SK-N-SH (cell line): Measurements from ENCODE around the gene KCNH8.

ENCODE experiments used
- CHD2 ChIP-seq: fragments of 150-350 bp; IDR thresholded peaks from 2 replicates; pipeline ENCODE4 v1.6.1; 2018; ENCODE audit warnings: low read length; ENCODE audit not compliant: partially characterized antibody
- CTCF ChIP-seq: fragments of 200-600 bp; sonication (generic); IDR thresholded peaks from 2 replicates; pipeline ENCODE4 v1.6.1; 2017; ENCODE audit warnings: antibody characterized with exemption, mild to moderate bottlenecking, moderate library complexity
- EP300 ChIP-seq, 2 experiments: IDR thresholded peaks; 2 replicates each; pipeline versions ENCODE4 v1.4.0 to v1.6.1; 2012; ENCODE audit warnings: borderline replicate concordance in 1 of 2, low read depth in 1 of 2, low read length in 1 of 2
- GABPA ChIP-seq: IDR thresholded peaks from 2 replicates; pipeline ENCODE4 v1.4.0; 2012; ENCODE audit warnings: low read depth, mild to moderate bottlenecking
- GATA2 ChIP-seq: sonication (generic); formaldehyde crosslinking; IDR thresholded peaks from 2 replicates; pipeline ENCODE4 v1.5.0; 2020; ENCODE audit warnings: mild to moderate bottlenecking, missing genetic modification reagents
- MAX ChIP-seq: IDR thresholded peaks from 2 replicates; pipeline ENCODE4 v1.4.0; 2012; ENCODE audit warnings: low read depth

- TF ChIP-seq CTCF (no peak), EP300 (IDR thresholded peaks at IDR 0.05; ENCODE audit: borderline replicate concordance in 1 of 2, low read depth in 1 of 2, low read length in 1 of 2) (no peak), CHD2 (no peak), GATA2 (CRISPR knock-in tag) (no peak), MAX (no peak), GABPA (no peak)
Measured at GRCh38 chr3:19190126-19190525, 41.8 kb downstream of the KCNH8 start.
